GM18861 (cell line): ENCODE results near the gene WASF2.
"Not testable (repeated sequence)": the region's sequence is repeated elsewhere in the genome, so short reads cannot be mapped to it uniquely, and the experiment has no call there.

Experiments used
- ATAC-seq: cut with Tn5 transposase; IDR thresholded peaks from one replicate; pipeline ENCODE4 v1.9.1; 2021; ENCODE audit not compliant: unreplicated experiment

Gene WASF2

DNA sequence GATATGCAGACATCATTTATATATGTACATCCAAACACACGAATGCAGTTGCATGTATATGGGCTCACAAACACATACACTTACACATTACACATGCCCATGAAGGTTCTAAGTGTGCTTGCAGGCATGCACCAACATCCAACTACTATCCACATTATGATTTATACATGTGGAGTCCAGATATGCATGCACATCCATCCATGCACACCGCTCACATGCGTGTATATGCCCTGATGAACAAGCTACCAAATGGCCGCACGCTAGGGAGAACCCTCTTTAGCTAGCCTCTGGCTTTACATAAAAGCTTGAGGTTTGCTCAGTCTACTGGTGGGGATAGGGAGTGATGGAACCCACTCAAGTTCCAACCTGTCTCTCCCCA, 89.0 kb downstream of the WASF2 start:
- no peak for ATAC-seq

- no peak for ATAC-seq
These were observed 89.6 kb downstream of the WASF2 start for GRCh38 chr1:27400082-27400962.

DNA sequence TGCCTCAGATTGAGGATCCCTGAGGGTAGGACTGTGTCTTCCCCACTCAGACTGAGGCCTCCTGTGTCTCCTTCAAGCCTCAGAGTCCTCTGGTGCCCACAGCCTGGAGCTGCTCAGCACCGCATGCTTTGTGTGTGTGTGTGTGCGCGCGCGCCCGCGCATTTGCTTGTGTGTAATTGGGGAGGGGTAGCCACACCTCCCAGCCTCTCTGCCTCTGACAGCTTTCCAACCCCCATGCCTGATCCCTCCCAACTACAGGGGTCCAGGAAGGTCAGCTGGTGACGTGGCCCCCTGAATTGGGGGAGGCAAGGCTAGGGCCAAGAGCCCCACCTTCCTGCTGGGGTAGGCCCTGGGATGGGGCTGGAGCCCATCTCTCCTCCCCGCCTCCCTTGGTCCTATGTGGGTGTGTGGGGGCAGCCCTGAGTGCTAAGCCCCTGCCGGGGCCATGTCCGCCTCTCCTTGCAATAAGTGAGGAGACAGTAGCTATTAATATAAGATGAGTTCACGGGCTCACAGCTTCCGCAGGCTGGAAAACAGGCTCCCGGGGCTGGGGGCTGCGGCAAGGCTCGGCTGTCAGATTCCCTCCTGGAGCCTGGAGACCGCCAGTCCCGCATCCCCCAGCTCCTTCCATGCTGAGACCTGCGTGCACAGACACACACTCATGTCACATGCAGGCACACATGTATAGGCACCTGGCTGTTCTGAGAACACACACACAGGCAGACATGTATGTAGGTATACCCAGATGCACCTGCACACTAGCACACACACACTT, 90.5 kb downstream of the WASF2 start:
- no peak for ATAC-seq

DNA sequence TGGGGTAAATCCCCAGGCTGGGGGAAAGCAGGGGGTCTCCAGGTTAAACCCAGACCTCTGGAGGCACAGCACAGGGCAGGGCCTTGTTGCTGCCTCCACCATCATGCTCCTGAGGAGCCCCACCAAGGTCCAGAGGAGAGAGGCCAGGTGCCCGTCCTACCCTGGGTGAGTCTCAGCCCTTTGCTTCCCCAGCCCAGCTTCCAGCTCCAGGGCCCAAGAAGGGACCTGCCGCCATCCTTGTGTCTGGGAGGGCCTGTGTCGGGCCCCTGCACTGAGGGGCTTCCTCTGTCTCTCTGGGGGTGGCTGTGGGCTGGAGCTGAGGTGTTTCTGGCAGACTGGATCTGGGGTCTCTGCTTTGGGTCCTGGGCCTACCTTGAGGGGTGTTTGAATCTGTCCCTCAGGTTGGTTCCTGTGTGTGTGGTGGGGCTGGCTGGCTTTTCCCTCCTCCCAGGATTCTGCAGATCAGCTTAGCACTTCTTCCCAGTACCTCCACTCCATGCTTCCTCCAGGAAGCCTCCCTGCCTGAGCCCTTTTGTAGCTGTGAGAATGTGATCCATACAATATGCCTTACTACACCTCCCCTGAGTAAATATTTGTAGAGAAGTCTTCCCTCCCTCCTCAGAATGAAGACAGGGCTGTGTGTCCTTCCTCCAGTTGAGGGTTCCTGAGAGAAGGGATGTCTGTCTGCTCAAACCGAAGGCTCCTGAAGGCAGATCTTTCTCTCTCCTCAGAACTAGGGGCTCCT, 91.4 kb downstream of the WASF2 start:
- no peak for ATAC-seq

DNA sequence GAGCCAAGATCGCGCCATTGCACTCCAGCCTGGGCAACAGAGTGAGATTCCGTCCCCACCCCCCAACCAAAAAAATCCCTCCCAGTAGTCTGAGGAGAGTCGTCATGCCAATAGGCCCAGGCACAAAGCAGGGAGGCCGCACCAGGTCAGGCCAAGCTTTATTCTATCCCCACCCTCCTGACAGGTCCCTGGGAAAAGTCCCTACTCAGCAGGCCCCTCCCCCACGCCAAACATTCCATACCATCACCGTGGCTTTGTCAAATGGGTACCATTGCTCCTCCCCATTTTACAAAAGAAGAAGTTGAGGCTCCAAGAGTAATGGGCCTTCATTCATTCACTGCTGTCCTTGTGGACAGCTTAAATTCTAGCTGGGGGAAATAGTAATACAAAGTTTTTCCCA, 92.2 kb downstream of the WASF2 start:
- ATAC-seq, result no peak

GRCh38 chr1:27397110-27397509, 92.9 kb downstream of the WASF2 start:
- no peak for ATAC-seq

GRCh38 chr1:27395441-27396195, 94.3 kb downstream of the WASF2 start:
- no peak for ATAC-seq

DNA sequence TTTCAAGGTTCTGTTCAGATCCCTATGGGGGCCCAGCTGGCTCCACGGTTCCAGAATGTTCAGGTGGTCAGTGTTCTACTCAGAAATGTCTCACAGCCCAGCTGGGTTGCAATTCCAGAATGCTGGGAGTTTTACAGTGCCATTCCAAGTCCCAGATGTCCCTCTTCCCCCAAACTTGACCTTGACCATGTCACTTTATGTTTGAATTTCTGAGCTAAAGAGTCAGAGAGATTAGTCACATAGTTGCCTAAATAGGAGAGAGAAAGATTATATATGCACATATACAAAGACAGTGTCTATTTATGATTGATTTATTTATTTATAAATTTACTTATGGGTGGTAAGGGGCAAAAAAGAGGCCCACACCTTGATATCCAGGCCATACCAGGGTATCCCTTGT, 95.0 kb downstream of the WASF2 start:
- ATAC-seq, result no peak

DNA sequence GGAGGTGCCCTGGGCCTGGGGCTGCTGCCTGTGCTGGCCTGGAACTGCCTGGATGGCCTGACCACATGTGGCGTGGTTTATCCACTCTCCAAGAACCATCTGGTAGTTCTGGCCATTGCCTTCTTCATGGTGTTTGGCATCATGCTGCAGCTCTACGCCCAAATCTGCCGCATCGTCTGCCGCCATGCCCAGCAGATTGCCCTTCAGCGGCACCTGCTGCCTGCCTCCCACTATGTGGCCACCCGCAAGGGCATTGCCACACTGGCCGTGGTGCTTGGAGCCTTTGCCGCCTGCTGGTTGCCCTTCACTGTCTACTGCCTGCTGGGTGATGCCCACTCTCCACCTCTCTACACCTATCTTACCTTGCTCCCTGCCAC, 95.7 kb downstream of the WASF2 start:
- no peak for ATAC-seq

GRCh38 chr1:27393641-27394281, 96.2 kb downstream of the WASF2 start:
- ATAC-seq, result no peak

GRCh38 chr1:27392778-27393635, 97.0 kb downstream of the WASF2 start:
- no peak for ATAC-seq

DNA sequence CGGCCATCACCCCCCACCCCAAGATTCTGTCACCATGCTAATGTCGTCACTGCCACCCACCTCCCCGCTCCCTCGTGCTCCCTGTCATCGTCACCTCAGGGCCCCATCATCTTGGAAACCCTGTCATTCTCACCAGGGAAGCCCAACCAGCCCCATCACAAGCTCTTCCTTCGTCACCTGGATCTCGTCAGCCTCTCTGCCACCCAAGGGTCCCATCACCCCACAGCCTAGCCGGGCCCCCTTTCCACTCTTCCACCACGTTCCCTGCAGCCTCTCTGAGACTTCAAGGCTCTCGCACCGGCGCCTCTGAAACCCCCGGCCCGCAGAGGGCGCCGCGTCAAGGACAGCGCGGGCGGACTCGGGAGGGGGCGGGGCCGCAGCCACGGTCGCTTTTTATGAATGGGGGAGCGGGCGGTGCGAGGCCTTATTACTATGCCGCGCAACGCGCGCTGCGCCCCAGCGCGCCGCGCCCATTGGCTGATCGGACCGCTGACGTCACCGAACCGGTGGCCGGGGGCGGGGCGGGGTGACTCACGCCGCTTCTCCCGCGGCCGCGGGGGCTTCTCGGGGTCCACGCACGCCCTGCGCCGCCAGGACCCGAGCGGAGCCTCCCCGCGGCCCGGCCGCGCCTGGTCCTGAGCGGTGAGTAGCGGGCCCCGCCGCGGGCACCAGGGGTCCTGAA, 97.7 kb downstream of the WASF2 start, which contains the start of gene GPR3:
TSS of gene GPR3 (plus strand) at position 527 of the 682 bp plus-strand sequence. CDS start 1,177 bp downstream, outside the sequence.
- peak; percentile 68 for ATAC-seq

- no peak for ATAC-seq
These were observed 98.4 kb downstream of the WASF2 start for GRCh38 chr1:27391511-27392095.

DNA sequence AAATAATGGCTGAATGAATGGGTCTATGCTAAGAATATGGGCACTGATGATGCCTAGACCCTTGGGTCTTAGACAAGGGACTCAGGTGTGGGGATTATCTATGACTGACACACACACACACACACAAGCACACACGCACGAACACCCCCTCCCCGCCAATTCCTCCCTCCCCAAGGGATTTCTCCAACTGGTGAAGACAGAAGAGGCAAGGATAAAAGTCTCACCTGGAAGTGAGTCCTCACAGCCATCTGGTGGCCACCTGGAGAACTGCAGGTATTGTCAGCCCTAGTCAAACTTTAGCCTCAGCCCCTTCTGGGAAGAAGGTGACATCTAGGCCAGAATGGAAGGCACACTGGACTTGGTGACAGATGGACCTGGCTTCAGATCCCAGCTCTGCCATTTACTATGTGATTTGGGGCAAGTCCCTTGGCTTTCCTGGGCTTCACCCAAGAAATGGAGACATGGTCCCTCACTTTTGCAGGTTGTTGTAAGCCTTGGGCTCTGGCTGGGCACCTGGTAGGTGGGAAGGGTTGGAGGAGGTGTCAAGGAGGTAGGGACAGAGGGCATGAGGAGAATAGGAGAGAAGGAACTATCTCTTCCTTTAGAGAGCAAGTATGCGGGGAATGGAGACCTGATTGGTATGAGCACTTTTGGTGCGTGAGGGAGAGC, 101.5 kb downstream of the WASF2 start:
- no peak for ATAC-seq

DNA sequence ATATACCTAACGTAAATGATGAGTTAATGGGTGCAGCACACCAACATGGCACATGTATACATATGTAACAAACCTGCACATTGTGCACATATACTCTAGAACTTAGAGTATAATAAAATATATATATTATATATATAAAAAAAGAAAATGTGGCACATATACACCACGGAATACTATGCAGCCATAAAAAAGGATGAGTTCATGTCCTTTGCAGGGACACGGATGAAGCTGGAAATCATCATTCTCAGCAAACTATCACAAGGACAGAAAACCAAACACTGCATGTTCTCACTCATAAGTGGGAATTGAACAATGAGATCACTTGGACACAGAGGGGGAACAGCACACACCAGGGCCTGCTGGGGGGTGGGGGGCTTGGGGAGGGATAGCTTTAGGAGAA, 105.2 kb downstream of the WASF2 start:
- ATAC-seq, result not testable (repeated sequence)

DNA sequence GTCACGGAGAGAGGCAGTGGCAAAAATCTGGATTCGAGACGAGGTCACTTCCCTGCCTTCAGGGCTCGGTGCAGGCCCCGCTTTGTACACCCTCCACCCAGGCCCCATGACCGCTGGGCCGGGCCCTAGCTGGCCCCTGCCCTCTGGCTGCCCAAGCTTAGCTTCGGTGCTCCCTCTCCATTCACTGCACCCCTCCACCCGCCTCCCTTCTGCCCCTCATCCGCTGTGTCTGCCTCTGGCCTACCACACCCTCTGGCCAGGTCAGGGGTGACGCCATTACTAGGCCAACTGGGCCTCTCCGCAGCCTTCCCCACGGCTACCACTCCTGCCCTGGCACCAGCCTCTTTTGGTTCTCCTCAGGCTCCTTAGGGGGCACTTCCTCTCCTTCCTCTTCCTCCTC, 106.3 kb downstream of the WASF2 start:
- no peak for ATAC-seq

DNA sequence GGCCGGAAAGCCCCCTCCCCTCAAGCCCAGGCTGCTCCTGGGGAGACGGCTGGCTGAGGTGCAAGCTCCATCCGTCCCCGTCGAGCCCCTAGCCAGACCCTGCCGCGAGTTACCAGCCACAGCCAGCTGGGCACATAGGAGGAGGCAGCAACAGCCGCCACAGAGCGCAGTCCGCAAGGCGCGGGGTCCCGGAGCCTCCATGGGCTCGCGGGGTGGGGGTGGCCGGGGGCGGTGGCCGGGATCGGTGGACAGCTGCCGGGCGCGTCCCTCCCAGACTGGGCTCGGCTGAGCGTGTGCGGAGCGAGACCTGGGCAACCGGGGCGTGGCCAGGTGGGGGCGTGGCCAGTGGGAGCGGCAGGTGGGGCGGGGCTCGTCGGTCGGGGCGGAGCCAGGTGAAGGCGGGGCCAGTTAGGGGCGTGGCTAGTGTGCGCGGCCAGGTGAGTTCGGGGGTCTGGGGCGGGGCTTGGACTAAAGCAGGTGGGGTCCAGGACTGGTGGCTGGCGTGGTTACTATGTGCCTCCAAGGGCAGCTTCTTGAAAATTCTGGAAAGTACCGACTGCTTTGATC, 106.8 kb downstream of the WASF2 start, which contains the start of gene CD164L2:
TSS of gene CD164L2 (minus strand) at position 295 of the 567 bp plus-strand sequence. CDS start at position 201, 94 bp downstream.
- ATAC-seq, result no peak
